A549 (cell line): ENCODE measurements around the gene METTL14.

Source experiments
- CTCF ChIP-seq: fragments of >200 bp; sonication (Bioruptor Twin); formaldehyde crosslinking; IDR thresholded peaks from 3 replicates; pipeline ENCODE4 v1.5.1; 2016
- NR3C1 ChIP-seq: fragments of >200 bp; sonication (Bioruptor Twin); formaldehyde crosslinking; IDR thresholded peaks from 3 replicates; pipeline ENCODE4 v1.6.1; 2017
- REST ChIP-seq: fragments of 200-600 bp; sonication (generic); IDR thresholded peaks from 2 replicates; pipeline ENCODE4 v1.6.1; 2016; ENCODE audit warnings: antibody characterized with exemption, mild to moderate bottlenecking, moderate library complexity

GRCh38 chr4:118753685-118754084, 68.5 kb downstream of the METTL14 start:
- TF ChIP-seq REST (no peak), CTCF (no peak), NR3C1 (no peak)
